HFF-Myc (cell line): ENCODE results near the gene FAM222A.

Source experiments
- DNase-seq: peaks from one replicate; pipeline ENCODE4 v3.0.0-alpha.2; 2011; ENCODE audit warnings: low read depth; ENCODE audit errors: extremely low read depth
- H3K4me3 ChIP-seq: replicated peaks from 2 replicates; pipeline ENCODE4 v1.5.1; 2011; ENCODE audit warnings: low read depth, mild to moderate bottlenecking, control low read depth, low read length
- CTCF ChIP-seq: IDR thresholded peaks from 2 replicates; pipeline ENCODE4 v1.5.1; 2012; ENCODE audit warnings: mild to moderate bottlenecking, low read depth, low read length, control low read depth; ENCODE audit errors: missing control alignments

Gene FAM222A

GRCh38 chr12:109681986-109682707, 31.5 kb upstream of the FAM222A start:
- no peak for DNase-seq
- TF ChIP-seq CTCF = no peak
- no peak overlapping the region for H3K4me3 ChIP-seq

- no peak for DNase-seq
- H3K4me3 ChIP-seq = no peak overlapping the region
- TF ChIP-seq CTCF = no peak
These were observed 30.9 kb upstream of the FAM222A start for GRCh38 chr12:109682708-109683060.

DNA sequence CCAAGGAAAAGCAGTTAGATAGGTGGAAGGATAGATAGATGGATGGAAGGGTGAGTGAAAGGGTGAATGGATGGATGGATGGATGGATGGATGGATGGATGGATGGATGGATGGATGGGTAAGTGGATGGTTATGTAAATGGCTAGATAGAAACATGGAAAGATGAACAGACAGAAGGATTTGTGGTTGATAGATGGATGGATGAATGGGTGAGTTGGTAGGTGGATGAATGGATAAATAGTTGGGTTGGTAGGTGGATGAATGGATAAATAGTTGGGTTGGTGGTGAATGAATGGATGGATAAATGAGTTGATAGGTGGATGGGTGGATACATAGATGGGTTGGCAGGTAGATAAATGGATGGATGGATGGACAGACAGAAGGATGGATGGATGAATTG, 30.3 kb upstream of the FAM222A start:
- DNase-seq = no peak
- H3K4me3 ChIP-seq = no peak overlapping the region
- no peak for TF ChIP-seq CTCF

DNA sequence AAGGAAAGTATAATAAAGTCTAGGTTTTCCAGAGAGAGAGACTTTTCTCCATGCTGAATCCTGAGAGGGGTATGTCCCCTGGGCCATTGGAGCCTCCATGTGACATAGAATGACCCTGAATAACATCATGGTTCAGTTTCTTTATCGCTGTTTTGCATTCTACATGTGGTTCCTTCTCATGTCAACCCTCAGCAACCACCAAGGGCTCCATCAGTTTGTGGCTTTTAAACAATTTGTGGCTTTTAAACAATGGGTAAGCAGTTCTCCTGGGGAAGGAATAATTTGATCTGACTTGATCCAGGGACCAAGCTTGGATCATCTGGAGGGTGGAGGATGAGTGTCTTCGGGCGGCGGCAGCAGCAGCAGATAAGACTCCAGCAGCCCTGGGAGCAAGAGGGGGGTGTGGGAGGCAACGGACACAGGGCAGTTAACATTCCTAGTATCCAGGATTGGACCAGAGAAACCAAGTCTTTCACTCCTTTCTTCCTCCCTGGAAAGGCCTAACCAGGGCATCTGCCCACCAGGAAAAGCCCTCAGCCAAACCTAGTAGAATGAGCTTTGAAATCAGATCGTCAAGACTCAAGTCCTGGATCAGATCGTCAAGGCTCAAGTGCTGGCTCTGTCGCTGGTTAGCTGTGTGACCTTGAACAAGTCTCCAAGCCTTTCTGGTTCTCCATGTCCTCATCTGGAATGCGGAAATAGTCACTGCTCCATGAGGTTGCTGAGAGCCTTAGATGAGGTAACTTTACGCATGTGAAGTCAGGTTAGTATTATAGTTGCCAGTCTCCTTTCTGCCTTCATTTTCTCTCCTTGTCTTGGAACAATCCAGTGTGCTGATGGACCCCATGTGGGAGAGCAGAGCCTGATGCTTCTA, 27.8 kb upstream of the FAM222A start:
- no peak for DNase-seq
- TF ChIP-seq CTCF = no peak

DNA sequence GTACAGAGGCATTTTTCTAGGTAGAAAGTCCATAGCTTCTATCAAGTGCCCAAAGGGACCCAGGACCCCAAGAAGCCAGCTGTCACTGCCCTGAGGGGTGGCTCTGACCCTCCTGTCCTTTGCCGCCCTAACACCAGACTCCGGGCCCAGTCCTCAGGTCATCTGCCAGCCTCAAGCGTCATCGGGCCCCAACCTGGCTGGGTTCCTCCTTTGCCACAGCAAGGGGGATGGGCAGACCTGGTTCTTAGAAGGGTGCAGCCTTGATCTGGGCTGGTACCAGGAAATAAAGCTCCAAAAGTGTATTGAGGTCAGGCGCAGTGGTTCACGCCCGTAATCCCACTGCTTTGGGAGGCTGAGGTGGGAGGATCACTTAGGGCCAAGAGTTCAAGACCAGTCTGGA, 27.1 kb upstream of the FAM222A start:
- TF ChIP-seq CTCF = no peak
- DNase-seq = no peak
- H3K4me3 ChIP-seq = no peak overlapping the region

More for the DNA sequence above, 27.8 kb upstream of the FAM222A start:
- no peak overlapping the region for H3K4me3 ChIP-seq

DNA sequence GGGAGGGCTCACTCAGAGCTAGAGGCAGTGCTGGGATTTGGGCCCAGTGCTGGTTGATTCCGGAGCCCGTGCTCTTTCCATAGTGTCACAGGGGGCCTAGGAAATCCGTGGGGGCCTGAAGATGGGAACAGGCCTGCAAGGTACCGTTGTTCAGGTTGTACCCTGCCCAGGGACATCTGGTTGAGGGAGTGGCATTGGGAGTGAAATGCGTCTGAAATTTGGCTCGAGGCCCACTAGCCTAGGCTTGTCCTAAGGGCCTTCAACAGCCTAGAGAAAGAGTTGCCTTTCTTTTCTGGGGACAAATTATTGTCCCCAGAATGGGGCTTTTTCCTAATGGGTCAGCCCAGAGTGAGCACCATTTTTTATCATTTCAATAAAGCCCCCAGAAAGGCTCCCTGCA, 26.4 kb upstream of the FAM222A start:
- no peak for TF ChIP-seq CTCF
- DNase-seq = no peak
- H3K4me3 ChIP-seq = no peak overlapping the region
